ENCODE measurements around the gene ADAT2. TPM values are rescaled to one million over a fixed set of nuclear protein-coding genes. Genes with fewer than 3 reads are reported as not detected.
A peak's percentile ranks its signal among the peaks of the same experiment; 100 is the strongest.

The ADAT2 gene
- total and polyA plus RNA-seq, 2 donors (not counting 1 experiment from before 2014, with no cell fraction given), result 13.6 to 16.0 TPM

DNA sequence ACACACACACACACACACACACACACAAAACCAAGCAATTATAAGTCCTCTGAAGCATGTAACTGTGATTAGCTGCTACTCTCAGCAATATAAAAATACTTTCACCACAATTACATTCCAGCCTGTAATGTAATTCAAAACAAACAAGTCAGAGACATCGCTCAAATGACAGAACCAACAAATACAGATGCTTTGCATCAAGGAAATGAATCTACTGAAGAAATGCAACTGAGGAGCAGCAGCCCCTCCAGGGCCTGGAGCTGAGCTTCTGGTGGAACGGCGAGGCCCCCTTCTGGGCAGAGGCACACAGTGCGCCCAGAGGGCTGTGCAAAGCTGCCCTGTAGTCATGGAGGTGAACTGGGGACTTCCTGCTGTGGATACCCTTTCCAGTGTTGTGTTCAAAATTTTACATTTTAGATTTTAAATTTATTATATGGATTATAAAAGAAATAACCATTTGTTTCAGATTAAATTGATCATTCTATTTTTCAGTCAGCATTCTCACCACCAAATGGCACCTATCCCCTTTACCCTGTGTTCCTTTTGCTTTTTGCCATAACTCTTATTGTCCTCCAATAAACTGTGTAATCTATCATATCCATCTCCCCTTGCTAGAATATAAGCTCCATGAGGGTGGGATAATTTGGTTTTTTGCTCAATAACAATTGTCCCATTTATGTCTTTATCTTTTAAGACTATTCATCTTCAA is 23.2 kb downstream of the ADAT2 start:
- 14% methylated on average over 3 of the region's 4 CpGs for WGBS (ENCODE audit: insufficient coverage)
- POLR2A ChIA-PET, result no interaction called here

DNA sequence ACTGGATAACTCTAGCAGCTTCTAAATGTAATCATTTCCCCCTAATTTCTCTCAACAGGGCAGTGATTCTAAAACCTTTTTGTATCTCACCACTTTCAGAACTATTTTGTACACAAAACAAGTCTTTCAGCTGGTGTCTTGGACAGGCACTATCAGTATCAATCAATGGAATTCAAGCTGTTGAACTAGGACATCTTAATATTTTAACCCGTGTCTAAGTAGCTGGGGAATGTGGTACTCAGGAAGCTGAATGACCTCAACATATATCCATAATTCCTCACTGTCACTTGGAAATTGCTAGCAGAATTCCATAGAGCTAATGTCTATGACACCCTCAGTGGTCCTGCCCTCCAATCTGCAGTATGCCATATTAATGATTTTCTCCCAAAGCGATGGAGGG is 24.5 kb downstream of the ADAT2 start:
- intact Hi-C loops (cut with micrococcal nuclease), result no loop called here
- Histone ChIP-seq H3K79me2 (ENCODE audit: control insufficient read depth, insufficient read depth, low read length) (no peaks in the 10 kb centered on the region), H3K9ac (ENCODE audit: low read length) (no peak overlapping the region), H3K4me2 (replicated peaks; ENCODE audit: low read depth, low read length, poor library complexity, severe bottlenecking) (no peak overlapping the region), H3K27ac (ENCODE audit: low read length in 2 of 2) (no peak overlapping the region), H3K9me3 (ENCODE audit: control extremely low read depth in 1 of 3, control insufficient read depth in 2 of 3, insufficient read depth in 1 of 3, low read length in 2 of 3) (no peaks in the 10 kb centered on the region), H2AFZ (ENCODE audit: insufficient read depth, low read depth, low read length, poor library complexity, severe bottlenecking) (no peak overlapping the region), H3K4me1 (ENCODE audit: control insufficient read depth in 2 of 2, insufficient read depth in 2 of 2, low read length in 2 of 2) (no peaks in the 10 kb centered on the region), H3K4me3 (ENCODE audit: control extremely low read depth in 1 of 5, extremely low read depth in 1 of 5, insufficient read depth in 1 of 5, low read depth in 2 of 5, low read length in 4 of 5) (no peak overlapping the region), H3K27me3 (replicated peaks in 1 of 4; ENCODE audit: control extremely low read depth in 1 of 4, control insufficient read depth in 3 of 4, insufficient read depth in 4 of 4, low read length in 3 of 4) (no peaks in the 10 kb centered on the region), H3K36me3 (replicated peaks in 1 of 2; ENCODE audit: control extremely low read depth in 1 of 2, control insufficient read depth in 1 of 2, extremely low read depth in 1 of 2, insufficient read depth in 2 of 2, low read length in 1 of 2) (peaks cover 0 to 1% of the 10 kb centered on the region in 2 experiments), H4K20me1 (ENCODE audit: control insufficient read depth, insufficient read depth, low read length, poor library complexity, severe bottlenecking) (no peaks in the 10 kb centered on the region)
- WGBS (ENCODE audit: insufficient coverage), result no CpG with 5 or more reads among the region's 2 CpGs
- no peaks in the 10 kb centered on the region for H3K9me3 Mint-ChIP-seq (ENCODE audit: insufficient read depth)
- TF ChIP-seq, protein P1, sequence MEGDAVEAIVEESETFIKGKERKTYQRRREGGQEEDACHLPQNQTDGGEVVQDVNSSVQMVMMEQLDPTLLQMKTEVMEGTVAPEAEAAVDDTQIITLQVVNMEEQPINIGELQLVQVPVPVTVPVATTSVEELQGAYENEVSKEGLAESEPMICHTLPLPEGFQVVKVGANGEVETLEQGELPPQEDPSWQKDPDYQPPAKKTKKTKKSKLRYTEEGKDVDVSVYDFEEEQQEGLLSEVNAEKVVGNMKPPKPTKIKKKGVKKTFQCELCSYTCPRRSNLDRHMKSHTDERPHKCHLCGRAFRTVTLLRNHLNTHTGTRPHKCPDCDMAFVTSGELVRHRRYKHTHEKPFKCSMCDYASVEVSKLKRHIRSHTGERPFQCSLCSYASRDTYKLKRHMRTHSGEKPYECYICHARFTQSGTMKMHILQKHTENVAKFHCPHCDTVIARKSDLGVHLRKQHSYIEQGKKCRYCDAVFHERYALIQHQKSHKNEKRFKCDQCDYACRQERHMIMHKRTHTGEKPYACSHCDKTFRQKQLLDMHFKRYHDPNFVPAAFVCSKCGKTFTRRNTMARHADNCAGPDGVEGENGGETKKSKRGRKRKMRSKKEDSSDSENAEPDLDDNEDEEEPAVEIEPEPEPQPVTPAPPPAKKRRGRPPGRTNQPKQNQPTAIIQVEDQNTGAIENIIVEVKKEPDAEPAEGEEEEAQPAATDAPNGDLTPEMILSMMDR (IDR thresholded peaks at IDR 0.05), result no peak
- TF ChIP-seq EZH2 (IDR thresholded peaks at IDR 0.05; ENCODE audit: borderline replicate concordance, insufficient read depth, low read depth, low read length, poor library complexity, severe bottlenecking), result no peak
- DNase-seq (no peak), ATAC-seq (ENCODE audit: low read depth) (no peak)
- CTCF ChIA-PET, result interaction anchor here (0.8 to 7.5 kb wide), 8 partner anchors 10 to 952 kb away, joined by 3 to 118 read pairs (median 12); no protein-coding TSS in a partner anchor
- H3K4me3 Mint-ChIP-seq, result no peak overlapping the region
- POLR2A ChIA-PET, result no interaction called here
- no peaks in the 10 kb centered on the region for H3K27me3 Mint-ChIP-seq
- peaks cover 2% of the 10 kb centered on the region for H3K4me1 Mint-ChIP-seq
- H3K27ac Mint-ChIP-seq, result no peak overlapping the region

More for the DNA sequence above, 23.2 kb downstream of the ADAT2 start:
- H3K79me2 ChIP-seq (ENCODE audit: control insufficient read depth, insufficient read depth, low read length), result no peaks in the 10 kb centered on the region
- no peaks in the 10 kb centered on the region for H3K27me3 Mint-ChIP-seq
- H3K9ac ChIP-seq (ENCODE audit: low read length), result no peak overlapping the region
- H3K9me3 ChIP-seq (ENCODE audit: control extremely low read depth in 1 of 3, control insufficient read depth in 2 of 3, insufficient read depth in 1 of 3, low read length in 2 of 3), result no peaks in the 10 kb centered on the region
- no peak overlapping the region for H3K4me2 ChIP-seq (replicated peaks; ENCODE audit: low read depth, low read length, poor library complexity, severe bottlenecking)
- H3K4me1 Mint-ChIP-seq, result peaks cover 2% of the 10 kb centered on the region
- H3K36me3 ChIP-seq (replicated peaks in 1 of 2; ENCODE audit: control extremely low read depth in 1 of 2, control insufficient read depth in 1 of 2, extremely low read depth in 1 of 2, insufficient read depth in 2 of 2, low read length in 1 of 2), result peaks cover 1% of the 10 kb centered on the region in 2 experiments
- no peak overlapping the region for H3K4me3 Mint-ChIP-seq
- no peak overlapping the region for H2AFZ ChIP-seq (ENCODE audit: insufficient read depth, low read depth, low read length, poor library complexity, severe bottlenecking)
- H3K4me1 ChIP-seq (ENCODE audit: control insufficient read depth in 2 of 2, insufficient read depth in 2 of 2, low read length in 2 of 2), result no peaks in the 10 kb centered on the region
- H3K9me3 Mint-ChIP-seq (ENCODE audit: insufficient read depth), result no peaks in the 10 kb centered on the region
- no peak overlapping the region for H3K4me3 ChIP-seq (ENCODE audit: control extremely low read depth in 1 of 5, extremely low read depth in 1 of 5, insufficient read depth in 1 of 5, low read depth in 2 of 5, low read length in 4 of 5)
- DNase-seq (peak; percentile 75), ATAC-seq (ENCODE audit: low read depth) (peak; percentile 100)
- TF ChIP-seq, protein P1 (IDR thresholded peaks at IDR 0.05), result peak; percentile 98
- no peak for TF ChIP-seq EZH2 (IDR thresholded peaks at IDR 0.05; ENCODE audit: borderline replicate concordance, insufficient read depth, low read depth, low read length, poor library complexity, severe bottlenecking)
- H4K20me1 ChIP-seq (ENCODE audit: control insufficient read depth, insufficient read depth, low read length, poor library complexity, severe bottlenecking), result no peaks in the 10 kb centered on the region
- no peaks in the 10 kb centered on the region for H3K27me3 ChIP-seq (replicated peaks in 1 of 4; ENCODE audit: control extremely low read depth in 1 of 4, control insufficient read depth in 3 of 4, insufficient read depth in 4 of 4, low read length in 3 of 4)
- intact Hi-C loops (cut with micrococcal nuclease), result loop anchor here (1.0 kb wide), 2 partner anchors 400 to 734 kb away; no protein-coding TSS in a partner anchor
- H3K27ac ChIP-seq (ENCODE audit: low read length in 2 of 2), result no peak overlapping the region
- no peak overlapping the region for H3K27ac Mint-ChIP-seq
- CTCF ChIA-PET, result interaction anchor here (0.5 to 7.5 kb wide), 21 partner anchors 10 to 953 kb away, joined by 3 to 118 read pairs (median 5); no protein-coding TSS in a partner anchor

Measured in B cell (primary cell).